ENCODE data around the gene EP400.

The EP400 gene

GRCh38 chr12:132114667-132115066, 164.9 kb downstream of the EP400 start:
- no peak for DNase-seq (ENCODE audit: low read depth in 1 of 2, low spot score in 1 of 2)

- DNase-seq (ENCODE audit: low read depth in 1 of 2, low spot score in 1 of 2) = no peak
These were observed 165.8 kb downstream of the EP400 start for GRCh38 chr12:132115500-132115899.

GRCh38 chr12:132116709-132117557, 167.2 kb downstream of the EP400 start:
- DNase-seq (ENCODE audit: low read depth in 1 of 2, low spot score in 1 of 2) = no peak

- DNase-seq (ENCODE audit: low read depth in 1 of 2, low spot score in 1 of 2) = no peak
These were observed 167.8 kb downstream of the EP400 start for GRCh38 chr12:132117558-132117875.

- no peak for DNase-seq (ENCODE audit: low read depth in 1 of 2, low spot score in 1 of 2)
These were observed 169.1 kb downstream of the EP400 start for GRCh38 chr12:132118876-132119275.

GRCh38 chr12:132121283-132121682, 171.5 kb downstream of the EP400 start:
- DNase-seq (ENCODE audit: low read depth in 1 of 2, low spot score in 1 of 2) = no peak

- DNase-seq (ENCODE audit: low read depth in 1 of 2, low spot score in 1 of 2) = no peak
These were observed 174.4 kb downstream of the EP400 start for GRCh38 chr12:132123970-132124765.

- no peak for DNase-seq (ENCODE audit: low read depth in 1 of 2, low spot score in 1 of 2)
These were observed 175.2 kb downstream of the EP400 start for GRCh38 chr12:132124766-132125425.

- DNase-seq (ENCODE audit: low read depth in 1 of 2, low spot score in 1 of 2) = no peak
These were observed 176.0 kb downstream of the EP400 start for GRCh38 chr12:132125736-132126135.

GRCh38 chr12:132127041-132127440, 177.3 kb downstream of the EP400 start:
- no peak for DNase-seq (ENCODE audit: low read depth in 1 of 2, low spot score in 1 of 2)

- no peak for DNase-seq (ENCODE audit: low read depth in 1 of 2, low spot score in 1 of 2)
These were observed 179.3 kb downstream of the EP400 start for GRCh38 chr12:132129007-132129406.

- no peak for DNase-seq (ENCODE audit: low read depth in 1 of 2, low spot score in 1 of 2)
These were observed 180.9 kb downstream of the EP400 start for GRCh38 chr12:132130690-132131089.
